Transverse colon (tissue), 4 donors: ENCODE results near the gene WFDC11. TPM values are rescaled to one million over a fixed set of nuclear protein-coding genes. Genes with fewer than 3 reads are reported as not detected.
"Not testable (repeated sequence)": the region's sequence is repeated elsewhere in the genome, so short reads cannot be mapped to it uniquely, and the experiment has no call there.

ENCODE experiments used
- DNase-seq: peaks from one replicate; pipeline ENCODE4 v3.0.0-alpha.2; 2019
- H3K27ac ChIP-seq, 4 donors: fragments of 200-600 bp; sonication (generic); 2 replicates each; pipeline ENCODE4 v1.5.1; 2016 to 2018; ENCODE audit warnings: inconsistent platforms in 4 of 4
- H3K27me3 ChIP-seq: fragments of 200-600 bp; sonication (generic); 2 replicates; pipeline ENCODE4 v1.5.1; 2017; ENCODE audit warnings: inconsistent platforms
- H3K36me3 ChIP-seq, 4 donors: fragments of 200-600 bp; sonication (generic); 2 replicates each; pipeline ENCODE4 v1.5.1; 2017 to 2019; ENCODE audit warnings: inconsistent platforms in 4 of 4
- H3K4me1 ChIP-seq, 4 donors: fragments of 200-600 bp; sonication (generic); 2 replicates each; pipeline ENCODE4 v1.5.1; 2017 to 2020; ENCODE audit warnings: inconsistent platforms in 4 of 4
- H3K4me3 ChIP-seq, 4 donors: fragments of 200-600 bp; sonication (generic); 1 replicate in 1 of 4; 2 replicates in 3 of 4; pipeline versions ENCODE4 v1.5.1 to v1.6.1; 2017 to 2019; ENCODE audit warnings: inconsistent platforms in 4 of 4
- H3K9me3 ChIP-seq, 2 donors: fragments of 200-600 bp; sonication (generic); 2 replicates each; pipeline ENCODE4 v1.5.1; 2017 to 2019; ENCODE audit warnings: inconsistent platforms in 2 of 2
- EP300 ChIP-seq: sonication (generic); formaldehyde crosslinking; IDR thresholded peaks from one replicate; pipeline ENCODE4 v1.6.1; 2017; ENCODE audit warnings: antibody characterized with exemption, low read depth
- POLR2A ChIP-seq: fragments of 450-650 bp; IDR thresholded peaks from one replicate; pipeline ENCODE4 v1.6.1; 2016; ENCODE audit warnings: antibody characterized with exemption, mild to moderate bottlenecking, moderate library complexity
- POLR2AphosphoS5 ChIP-seq, 3 donors: sonication (generic); formaldehyde crosslinking; IDR thresholded peaks; one replicate each; pipeline ENCODE4 v1.6.1; 2016; ENCODE audit warnings: antibody characterized with exemption in 3 of 3
- WGBS, 2 donors: methylation state at CpG; one replicate each; pipeline ENCODE4 v1.1.5; 2018; ENCODE audit warnings: low coverage in 1 of 2; 5-methylcytosine and 5-hydroxymethylcytosine counted together
- in situ Hi-C, 4 donors: fragments of 200-750 bp; cut with MboI; loops; one replicate each; pipeline versions ENCODE4 v1.15.0 to v1.15.1; 2017; ENCODE audit warnings: low sequenced_read_pairs in 3 of 4, low pct_ligation_motif_present in 1 of 4, low pct_unique_long_range_greater_than_20kb in 1 of 4
- intact Hi-C: fragments of 100-400 bp; cut with DNase I; formaldehyde crosslinking; loops from one replicate; pipeline ENCODE4 v1.15.1; 2023; ENCODE audit warnings: low total_unique reads
- total RNA-seq, 4 donors: library from RNA; depleted of rRNA; stranded (reverse); fragments of >200 nt; gene quantifications; one replicate each; pipeline ENCODE4 v1.1.0, GENCODE V29; 2016
- TF ChIP-seq, protein P1 (sequence below), 5 experiments: fragments of 200-600 bp in 3 of 5; fragments of 450-650 bp in 2 of 5; sonication (generic) in 3 of 5; IDR thresholded peaks; 1 replicate in 2 of 5; 2 replicates in 3 of 5; pipeline ENCODE4 v1.5.1; 2016 to 2017; ENCODE audit warnings: antibody characterized with exemption in 5 of 5, inconsistent platforms in 3 of 5, mild to moderate bottlenecking in 2 of 5, moderate library complexity in 1 of 5

The WFDC11 gene
- total RNA-seq, 4 donors from 2014 or later, result not detected

DNA sequence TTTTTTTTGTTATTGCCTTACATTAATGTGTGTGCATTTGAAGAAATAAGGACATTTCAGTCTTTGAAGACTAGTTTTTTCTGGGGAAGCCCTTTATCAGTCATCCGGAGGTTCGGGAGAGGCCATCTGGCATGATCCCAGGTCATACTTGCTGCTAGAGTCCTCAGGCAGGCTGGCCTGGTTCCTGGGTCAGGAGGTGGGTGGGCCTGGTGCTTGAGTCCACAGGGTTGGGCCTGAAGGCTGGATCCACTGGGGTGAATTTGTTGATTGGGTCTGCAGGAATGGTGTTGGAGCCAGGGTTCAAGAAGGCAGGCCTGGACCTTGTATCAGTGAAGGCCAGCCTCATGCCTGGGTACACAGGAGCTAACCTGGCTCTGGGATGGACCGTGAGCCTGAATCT is 23.2 kb downstream of the WFDC11 start:
- intact Hi-C loops, result no loop called here
- Histone ChIP-seq H3K4me1 (no peaks in the 10 kb centered on the region), H3K36me3 (no peaks in the 10 kb centered on the region), H3K9me3 (no peaks in the 10 kb centered on the region), H3K27ac (no peak overlapping the region), H3K27me3 (no peaks in the 10 kb centered on the region), H3K4me3 (no peak overlapping the region)
- in situ Hi-C loops, result no loop called here
- no peak for DNase-seq
- TF ChIP-seq POLR2AphosphoS5 (IDR thresholded peaks at IDR 0.05), result no peak
- no peak for TF ChIP-seq POLR2A
- TF ChIP-seq EP300, result no peak
- 68 to 100% methylated on average over 1 to 3 of the region's 3 CpGs for WGBS, 2 donors

DNA sequence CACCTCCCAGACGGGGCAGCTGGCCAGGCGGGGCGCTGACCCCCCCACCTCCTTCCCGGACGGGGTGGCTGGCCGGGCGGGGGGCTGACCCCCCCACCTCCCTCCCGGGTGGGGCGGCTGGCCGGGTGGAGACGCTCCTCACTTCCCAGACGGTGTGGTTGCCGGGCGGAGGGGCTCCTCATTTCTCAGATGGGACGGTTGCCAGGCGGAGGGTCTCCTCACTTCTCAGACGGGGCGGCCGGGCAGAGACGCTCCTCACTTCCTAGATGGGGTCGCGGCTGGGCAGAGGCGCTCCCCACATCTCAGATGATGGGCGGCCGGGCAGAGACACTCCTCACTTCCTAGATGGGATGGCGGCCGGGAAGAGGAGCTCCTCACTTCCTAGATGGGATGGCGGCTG is 24.2 kb downstream of the WFDC11 start:
- intact Hi-C loops, H3K4me3 ChIP-seq, H3K27me3 ChIP-seq, H3K9me3 ChIP-seq, H3K4me1 ChIP-seq, in situ Hi-C loops, H3K36me3 ChIP-seq, H3K27ac ChIP-seq, DNase-seq: not testable (repeated sequence)
- WGBS, 2 donors, result 100% methylated on average over 6 of the region's 28 CpGs; no CpG with 5 or more reads in 1 of the 2 donors

GRCh38 chr20:45641076-45641475 is 29.0 kb downstream of the WFDC11 start:
- intact Hi-C loops, H3K36me3 ChIP-seq, H3K9me3 ChIP-seq, DNase-seq, H3K27me3 ChIP-seq, H3K27ac ChIP-seq, H3K4me3 ChIP-seq, in situ Hi-C loops, H3K4me1 ChIP-seq: not testable (repeated sequence)
- 97% methylated on average over 24 of the region's 24 CpGs; no CpG with 5 or more reads in 1 of the 2 donors for WGBS, 2 donors

DNA sequence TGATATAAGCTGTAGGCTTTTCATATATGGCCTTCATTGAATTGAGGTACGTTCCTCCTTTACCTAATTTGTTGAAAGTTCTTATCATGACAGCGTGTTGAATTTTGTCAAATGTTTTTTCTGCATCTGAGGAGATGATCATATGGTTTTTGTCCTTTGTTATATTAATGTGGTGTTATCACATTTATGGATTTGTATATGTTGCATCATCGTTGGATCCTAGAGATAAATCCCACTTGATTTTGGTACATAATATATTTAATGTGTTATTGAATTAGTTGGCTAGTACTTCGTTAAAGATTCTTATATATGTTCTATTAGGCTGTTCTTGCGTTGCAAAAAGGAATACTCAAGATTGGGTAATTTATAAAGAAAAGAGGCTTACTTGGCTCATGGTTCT is 30.4 kb downstream of the WFDC11 start:
- no peak for DNase-seq
- Histone ChIP-seq H3K27ac (no peak overlapping the region), H3K9me3 (no peaks in the 10 kb centered on the region), H3K4me3 (no peak overlapping the region), H3K36me3 (no peaks in the 10 kb centered on the region), H3K4me1 (no peaks in the 10 kb centered on the region), H3K27me3 (no peaks in the 10 kb centered on the region)
- intact Hi-C loops (no loop called here), in situ Hi-C loops (no loop called here)
- WGBS, 2 donors, result 79 to 81% methylated on average over 5 of the region's 5 CpGs
- no peak for TF ChIP-seq POLR2AphosphoS5 (IDR thresholded peaks at IDR 0.05)
- no peak for TF ChIP-seq EP300
- TF ChIP-seq, protein P1, sequence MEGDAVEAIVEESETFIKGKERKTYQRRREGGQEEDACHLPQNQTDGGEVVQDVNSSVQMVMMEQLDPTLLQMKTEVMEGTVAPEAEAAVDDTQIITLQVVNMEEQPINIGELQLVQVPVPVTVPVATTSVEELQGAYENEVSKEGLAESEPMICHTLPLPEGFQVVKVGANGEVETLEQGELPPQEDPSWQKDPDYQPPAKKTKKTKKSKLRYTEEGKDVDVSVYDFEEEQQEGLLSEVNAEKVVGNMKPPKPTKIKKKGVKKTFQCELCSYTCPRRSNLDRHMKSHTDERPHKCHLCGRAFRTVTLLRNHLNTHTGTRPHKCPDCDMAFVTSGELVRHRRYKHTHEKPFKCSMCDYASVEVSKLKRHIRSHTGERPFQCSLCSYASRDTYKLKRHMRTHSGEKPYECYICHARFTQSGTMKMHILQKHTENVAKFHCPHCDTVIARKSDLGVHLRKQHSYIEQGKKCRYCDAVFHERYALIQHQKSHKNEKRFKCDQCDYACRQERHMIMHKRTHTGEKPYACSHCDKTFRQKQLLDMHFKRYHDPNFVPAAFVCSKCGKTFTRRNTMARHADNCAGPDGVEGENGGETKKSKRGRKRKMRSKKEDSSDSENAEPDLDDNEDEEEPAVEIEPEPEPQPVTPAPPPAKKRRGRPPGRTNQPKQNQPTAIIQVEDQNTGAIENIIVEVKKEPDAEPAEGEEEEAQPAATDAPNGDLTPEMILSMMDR (IDR thresholded peaks at IDR 0.05), result no peak
- TF ChIP-seq POLR2A, result no peak

DNA sequence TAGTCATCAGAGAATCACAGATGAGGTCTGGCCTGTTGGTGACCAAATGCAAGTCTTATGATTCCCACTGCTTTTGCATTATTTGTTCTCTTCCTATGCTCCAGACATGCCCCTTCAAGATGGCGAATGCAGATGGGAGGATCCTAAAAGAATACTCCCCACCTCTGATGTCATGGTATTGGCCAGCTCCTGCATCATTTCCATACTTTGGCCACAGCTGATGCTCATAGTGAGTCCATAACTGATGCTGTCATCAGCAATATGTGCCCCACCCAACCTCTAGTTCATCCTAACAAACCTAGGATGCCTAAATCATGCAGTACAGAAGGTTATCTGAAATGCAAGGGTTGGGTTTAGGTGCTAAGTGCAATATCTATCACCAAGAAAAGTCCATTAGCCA is 33.5 kb downstream of the WFDC11 start:
- Histone ChIP-seq H3K9me3 (no peaks in the 10 kb centered on the region), H3K36me3 (no peaks in the 10 kb centered on the region), H3K27ac (no peak overlapping the region), H3K4me1 (no peaks in the 10 kb centered on the region), H3K27me3 (no peaks in the 10 kb centered on the region), H3K4me3 (no peak overlapping the region)
- intact Hi-C loops, result no loop called here
- TF ChIP-seq POLR2A (no peak), POLR2AphosphoS5 (IDR thresholded peaks at IDR 0.05) (no peak), EP300 (no peak)
- TF ChIP-seq, protein P1 (IDR thresholded peaks at IDR 0.05), result no peak
- 75 to 88% methylated on average over 1 of the region's 1 CpG for WGBS, 2 donors
- DNase-seq, result no peak
- in situ Hi-C loops, result no loop called here

DNA sequence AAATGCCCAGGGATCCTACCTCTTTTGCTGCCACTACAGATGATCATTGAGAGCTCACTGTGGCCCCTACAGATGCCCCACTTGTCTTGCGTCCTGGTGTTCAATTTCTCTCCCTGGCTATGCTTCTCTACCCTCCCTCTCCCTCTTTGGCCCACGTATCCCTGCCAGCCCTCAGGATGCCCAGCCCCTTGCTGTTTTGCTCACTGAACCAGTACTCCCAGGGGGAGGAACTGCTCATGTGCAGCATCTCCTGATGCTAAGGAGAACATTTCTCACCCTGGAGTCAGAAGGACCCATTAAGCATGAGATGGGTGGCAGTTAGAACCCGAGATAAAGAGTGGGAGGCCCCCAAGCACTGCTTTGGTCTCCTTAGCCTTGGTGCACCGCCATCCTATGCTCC is 38.9 kb downstream of the WFDC11 start, which contains the start of gene WFDC9:
Gene WFDC9 (minus strand): TSS at position 101 of the 400 bp plus-strand sequence. CDS start 21,103 bp downstream, outside the sequence.
- Histone ChIP-seq H3K4me1 (peaks cover 0 to 4% (median 0%) of the 10 kb centered on the region in 4 donors), H3K36me3 (no peaks in the 10 kb centered on the region), H3K27me3 (no peaks in the 10 kb centered on the region), H3K9me3 (no peaks in the 10 kb centered on the region), H3K27ac (no peak within 1 kb of the TSS), H3K4me3 (no peak within 1 kb of the TSS)
- no peak for TF ChIP-seq POLR2A
- TF ChIP-seq POLR2AphosphoS5 (IDR thresholded peaks at IDR 0.05), result no peak
- TF ChIP-seq, protein P1 (IDR thresholded peaks at IDR 0.05), result no peak
- no peak for TF ChIP-seq EP300
- intact Hi-C loops (no loop called here), in situ Hi-C loops (no loop called here)
- DNase-seq, result no peak
- 71 to 100% methylated on average over 1 to 4 of the region's 4 CpGs for WGBS, 2 donors
